ENCODE data around the gene MARVELD1. TPM values are rescaled to one million over a fixed set of nuclear protein-coding genes. Genes with fewer than 3 reads are reported as not detected.

The MARVELD1 gene
- total RNA-seq, 1 donor from 2014 or later: 12.2 TPM

- Mint-ChIP-seq H3K27me3 (ENCODE audit: unreplicated experiment) (peaks cover 12% of the 10 kb centered on the region), H3K4me1 (ENCODE audit: low read depth, unreplicated experiment) (no peaks in the 10 kb centered on the region), H3K27ac (ENCODE audit: unreplicated experiment) (no peak overlapping the region), H3K9me3 (ENCODE audit: unreplicated experiment) (peaks cover 6% of the 10 kb centered on the region), H3K4me3 (ENCODE audit: unreplicated experiment) (no peak overlapping the region), H3K36me3 (ENCODE audit: unreplicated experiment) (peaks cover 9% of the 10 kb centered on the region)
- no peak for TF ChIP-seq CTCF (IDR thresholded peaks at IDR 0.05; ENCODE audit: partially characterized antibody, unreplicated experiment)
- no peak for DNase-seq
Observed at GRCh38 chr10:97732052-97732359, 18.5 kb downstream of the MARVELD1 start.

GRCh38 chr10:97733256-97733655 is 19.7 kb downstream of the MARVELD1 start:
- H3K4me1 Mint-ChIP-seq (ENCODE audit: low read depth, unreplicated experiment): peaks cover 4% of the 10 kb centered on the region
- H3K27ac Mint-ChIP-seq (ENCODE audit: unreplicated experiment): no peak overlapping the region
- DNase-seq: no peak
- H3K27me3 Mint-ChIP-seq (ENCODE audit: unreplicated experiment): peaks cover 12% of the 10 kb centered on the region
- H3K4me3 Mint-ChIP-seq (ENCODE audit: unreplicated experiment): no peak overlapping the region
- peaks cover 8% of the 10 kb centered on the region for H3K9me3 Mint-ChIP-seq (ENCODE audit: unreplicated experiment)
- peaks cover 9% of the 10 kb centered on the region for H3K36me3 Mint-ChIP-seq (ENCODE audit: unreplicated experiment)
- no peak for TF ChIP-seq CTCF (IDR thresholded peaks at IDR 0.05; ENCODE audit: partially characterized antibody, unreplicated experiment)

GRCh38 chr10:97734021-97734420 is 20.5 kb downstream of the MARVELD1 start:
- TF ChIP-seq CTCF (IDR thresholded peaks at IDR 0.05; ENCODE audit: partially characterized antibody, unreplicated experiment): no peak
- peaks cover 4% of the 10 kb centered on the region for H3K4me1 Mint-ChIP-seq (ENCODE audit: low read depth, unreplicated experiment)
- H3K27ac Mint-ChIP-seq (ENCODE audit: unreplicated experiment): no peak overlapping the region
- peaks cover 9% of the 10 kb centered on the region for H3K36me3 Mint-ChIP-seq (ENCODE audit: unreplicated experiment)
- H3K27me3 Mint-ChIP-seq (ENCODE audit: unreplicated experiment): peaks cover 12% of the 10 kb centered on the region
- peaks cover 8% of the 10 kb centered on the region for H3K9me3 Mint-ChIP-seq (ENCODE audit: unreplicated experiment)
- no peak overlapping the region for H3K4me3 Mint-ChIP-seq (ENCODE audit: unreplicated experiment)
- no peak for DNase-seq

GRCh38 chr10:97736403-97736901 is 22.9 kb downstream of the MARVELD1 start:
- no peak for TF ChIP-seq CTCF (IDR thresholded peaks at IDR 0.05; ENCODE audit: partially characterized antibody, unreplicated experiment)
- Mint-ChIP-seq H3K9me3 (ENCODE audit: unreplicated experiment) (peaks cover 8% of the 10 kb centered on the region), H3K4me1 (ENCODE audit: low read depth, unreplicated experiment) (peaks cover 7% of the 10 kb centered on the region), H3K27me3 (ENCODE audit: unreplicated experiment) (peaks cover 10% of the 10 kb centered on the region), H3K4me3 (ENCODE audit: unreplicated experiment) (peak overlapping the region; percentile 96), H3K36me3 (ENCODE audit: unreplicated experiment) (peaks cover 9% of the 10 kb centered on the region), H3K27ac (ENCODE audit: unreplicated experiment) (peak overlapping the region; percentile 91)
- no peak for DNase-seq

GRCh38 chr10:97736902-97737769 is 23.6 kb downstream of the MARVELD1 start, which contains the start of gene ZFYVE27:
Gene ZFYVE27, plus strand, starts transcription at chr10:97737128. Its CDS starts 1,350 bp downstream, at chr10:97738478.
- no peak for TF ChIP-seq CTCF (IDR thresholded peaks at IDR 0.05; ENCODE audit: partially characterized antibody, unreplicated experiment)
- Mint-ChIP-seq H3K4me3 (ENCODE audit: unreplicated experiment) (peak within 1 kb of the TSS; percentile 96), H3K27ac (ENCODE audit: unreplicated experiment) (peak within 1 kb of the TSS; percentile 91), H3K4me1 (ENCODE audit: low read depth, unreplicated experiment) (peaks cover 7% of the 10 kb centered on the region), H3K27me3 (ENCODE audit: unreplicated experiment) (peaks cover 10% of the 10 kb centered on the region), H3K36me3 (ENCODE audit: unreplicated experiment) (peaks cover 9% of the 10 kb centered on the region), H3K9me3 (ENCODE audit: unreplicated experiment) (peaks cover 8% of the 10 kb centered on the region)
- peak; percentile 99 for DNase-seq
